HG03342 (cell line): ENCODE data around the gene TEX19.
"Not testable (repeated sequence)": the region's sequence is repeated elsewhere in the genome, so short reads cannot be mapped to it uniquely, and the experiment has no call there.

Experiments used
- ATAC-seq: cut with Tn5 transposase; IDR thresholded peaks from one replicate; pipeline ENCODE4 v1.9.1; 2021; ENCODE audit warnings: mild to moderate bottlenecking, moderate library complexity; ENCODE audit not compliant: unreplicated experiment

TEX19 gene

DNA sequence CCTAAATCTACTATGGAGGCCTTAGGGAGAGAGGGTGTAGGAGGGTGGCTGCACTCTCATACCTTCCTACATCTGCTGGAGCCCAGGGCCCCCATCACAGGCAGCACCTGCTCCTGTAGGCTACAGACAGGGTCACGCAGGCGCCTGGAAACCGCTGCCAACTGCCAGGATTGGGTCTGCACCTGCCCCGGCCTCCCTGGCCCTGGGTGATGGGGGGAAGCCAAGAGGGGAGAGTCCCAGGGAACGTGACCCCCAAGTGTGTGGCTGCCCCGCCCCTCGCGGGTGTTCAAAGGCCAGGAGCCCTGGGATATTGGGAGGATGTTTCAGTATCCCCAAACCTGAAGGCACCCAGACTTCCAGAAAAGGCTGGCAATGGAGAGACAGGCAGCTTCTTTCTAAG lies 5.6 kb upstream of the TEX19 start:
- no peak for ATAC-seq

DNA sequence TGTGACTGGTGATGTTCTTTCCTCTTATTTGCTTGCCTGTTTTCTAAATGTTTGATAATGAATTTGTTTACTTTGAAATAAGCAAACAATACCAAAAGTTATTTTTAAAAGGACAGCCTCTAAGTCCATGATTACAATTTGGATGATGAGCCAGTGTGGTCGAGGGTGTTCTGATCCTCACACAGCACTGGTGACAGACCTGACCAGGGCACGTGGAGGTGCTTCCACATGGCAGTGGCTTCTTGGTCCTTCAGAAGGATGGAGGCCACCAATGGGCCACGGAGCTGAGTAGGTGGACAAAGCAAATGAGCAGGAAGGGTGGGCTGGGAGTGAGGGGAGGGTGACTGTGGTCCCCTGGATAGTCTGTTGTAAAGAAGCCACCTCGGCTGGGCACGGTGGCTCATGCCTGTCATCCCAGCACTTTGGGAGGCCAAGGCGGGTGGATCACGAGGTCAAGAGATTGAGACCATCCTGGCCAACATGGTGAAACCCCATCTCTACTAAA lies 4.2 kb upstream of the TEX19 start:
- no peak for ATAC-seq

GRCh38 chr17:82355770-82356427 lies 3.1 kb upstream of the TEX19 start:
- ATAC-seq, result no peak

DNA sequence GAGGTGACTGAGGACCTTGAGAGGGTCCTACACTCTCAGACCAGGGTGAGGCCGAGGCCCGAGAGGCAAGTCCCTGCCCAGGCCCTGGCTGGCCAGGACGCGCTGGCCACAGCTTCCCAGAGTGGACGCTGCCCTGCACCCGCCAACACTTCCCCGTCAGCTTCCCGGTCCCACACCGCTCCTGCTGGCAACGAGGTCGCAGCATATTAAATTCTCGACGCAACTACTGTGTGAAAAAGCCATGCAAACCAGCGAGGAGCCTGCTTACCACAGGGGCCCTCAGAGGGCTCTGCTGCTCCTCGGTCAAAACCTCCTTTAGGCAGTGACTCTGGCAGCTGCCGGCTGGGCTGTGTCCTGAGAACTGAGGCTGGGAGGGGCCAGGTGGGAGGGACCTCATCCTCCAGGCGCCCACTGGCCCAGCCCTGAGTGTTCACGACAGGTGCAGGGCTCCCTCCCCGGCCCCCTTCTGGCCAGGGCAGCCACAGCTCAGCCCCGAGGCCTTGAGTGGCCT lies 2.1 kb upstream of the TEX19 start:
- ATAC-seq, result no peak

- no peak for ATAC-seq
Measured at GRCh38 chr17:82357394-82357793, 1.7 kb upstream of the TEX19 start.

DNA sequence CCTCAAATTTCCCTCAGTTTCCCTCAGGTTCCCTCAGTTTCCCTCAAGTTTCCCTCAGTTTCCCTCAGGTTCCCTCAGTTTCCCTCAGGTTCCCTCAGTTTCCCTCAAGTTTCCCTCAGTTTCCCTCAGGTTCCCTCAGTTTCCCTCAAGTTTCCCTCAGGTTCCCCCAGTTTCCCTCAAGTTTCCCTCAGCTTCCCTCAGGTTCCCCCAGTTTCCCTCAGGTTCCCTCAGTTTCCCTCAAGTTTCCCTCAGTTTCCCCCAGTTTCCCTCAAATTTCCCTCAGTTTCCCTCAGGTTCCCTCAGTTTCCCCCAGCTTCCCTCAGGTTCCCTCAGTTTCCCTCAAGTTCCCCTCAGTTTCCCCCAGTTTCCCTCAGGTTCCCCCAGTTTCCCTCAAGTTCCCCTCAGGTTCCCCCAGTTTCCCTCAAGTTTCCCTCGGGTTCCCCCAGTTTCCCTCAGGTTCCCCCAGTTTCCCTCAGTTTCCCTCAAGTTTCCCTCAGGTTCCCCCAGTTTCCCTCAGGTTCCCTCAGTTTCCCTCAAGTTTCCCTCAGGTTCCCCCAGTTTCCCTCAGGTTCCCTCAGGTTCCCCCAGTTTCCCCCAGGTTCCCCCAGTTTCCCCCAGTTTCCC lies 516 bp downstream of the TEX19 start:
- not testable (repeated sequence) for ATAC-seq

DNA sequence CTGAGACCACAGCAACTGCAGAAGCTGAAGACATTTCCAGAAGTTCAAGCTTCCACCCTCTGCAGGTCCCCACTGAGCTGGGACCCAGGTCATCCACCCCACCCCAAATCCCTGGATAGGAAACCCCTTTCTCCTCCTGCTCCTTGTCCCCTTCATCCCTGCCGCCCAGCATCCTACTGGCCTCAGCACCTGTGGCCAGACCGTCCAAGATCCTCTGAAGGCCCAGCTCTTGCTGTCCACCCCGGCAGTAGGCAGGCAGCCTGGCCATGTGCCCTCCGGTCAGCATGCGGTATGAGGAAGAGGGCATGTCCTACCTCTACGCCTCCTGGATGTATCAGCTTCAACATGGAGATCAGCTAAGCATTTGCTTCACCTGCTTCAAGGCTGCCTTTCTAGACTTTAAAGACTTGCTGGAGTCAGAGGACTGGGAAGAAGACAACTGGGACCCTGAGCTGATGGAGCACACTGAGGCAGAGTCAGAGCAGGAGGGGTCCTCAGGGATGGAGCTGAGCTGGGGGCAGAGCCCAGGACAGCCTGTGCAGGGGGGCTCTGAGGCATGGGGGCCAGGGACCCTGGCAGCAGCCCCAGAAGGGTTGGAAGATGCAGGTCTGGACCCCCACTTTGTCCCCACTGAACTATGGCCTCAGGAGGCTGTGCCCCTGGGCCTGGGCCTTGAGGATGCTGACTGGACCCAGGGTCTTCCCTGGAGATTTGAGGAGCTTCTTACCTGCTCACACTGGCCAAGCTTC lies 3.0 kb downstream of the TEX19 start:
- no peak for ATAC-seq

- no peak for ATAC-seq
Measured at GRCh38 chr17:82365606-82366295, 6.7 kb downstream of the TEX19 start.

GRCh38 chr17:82366749-82367148 lies 7.7 kb downstream of the TEX19 start:
- no peak for ATAC-seq

GRCh38 chr17:82367724-82368524 lies 8.9 kb downstream of the TEX19 start:
- ATAC-seq, result no peak

GRCh38 chr17:82369211-82369610 lies 10.2 kb downstream of the TEX19 start:
- no peak for ATAC-seq

DNA sequence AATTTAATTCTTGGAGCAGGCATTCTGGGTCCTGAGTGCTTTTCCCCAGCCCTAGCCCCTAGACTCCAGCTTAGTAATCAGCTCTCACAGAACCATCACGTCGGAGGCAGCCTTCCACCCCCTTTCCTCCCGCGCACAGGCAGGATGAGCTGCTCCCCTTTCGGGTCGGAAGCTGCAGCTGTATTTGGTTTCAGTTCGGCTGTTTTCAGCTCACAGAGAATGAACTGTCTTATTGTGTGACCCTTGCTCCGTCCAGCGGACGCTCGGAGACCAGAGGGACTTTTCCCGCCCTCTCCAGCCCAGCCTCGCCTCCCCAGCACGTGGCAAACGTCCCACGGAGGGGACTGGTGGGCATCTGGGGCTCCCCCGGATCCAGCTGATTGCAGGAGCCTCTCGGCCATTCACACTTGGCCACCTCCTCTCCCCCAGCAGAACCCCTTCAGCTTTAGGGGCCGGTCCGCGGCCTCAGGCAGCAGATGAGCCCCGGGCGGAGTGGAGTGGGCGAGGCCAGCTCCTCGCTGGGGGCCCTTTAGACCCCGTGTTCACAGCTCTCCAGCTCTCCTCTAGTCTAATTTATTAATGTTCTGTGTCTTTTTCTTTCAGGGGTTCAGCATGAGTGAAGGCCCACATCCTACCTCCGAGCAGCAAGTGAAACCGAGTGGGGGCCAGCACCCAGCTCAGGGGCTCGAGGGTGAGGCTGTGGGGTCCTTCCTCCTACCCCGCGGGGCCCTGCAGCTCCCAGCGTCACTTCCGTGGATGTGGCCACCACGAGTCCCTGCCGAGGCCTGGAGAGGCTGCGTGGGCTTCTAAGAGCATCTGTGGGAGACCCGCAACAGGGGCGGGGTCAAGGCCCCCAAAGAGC lies 11.7 kb downstream of the TEX19 start:
- ATAC-seq, result no peak

- no peak for ATAC-seq
Measured at GRCh38 chr17:82371333-82372248, 12.5 kb downstream of the TEX19 start, which contains the start of gene UTS2R. Gene UTS2R, plus strand, starts transcription at chr17:82371765. Its CDS starts 2,560 bp downstream, at chr17:82374325.

GRCh38 chr17:82372249-82373071 lies 13.4 kb downstream of the TEX19 start:
- ATAC-seq, result no peak

DNA sequence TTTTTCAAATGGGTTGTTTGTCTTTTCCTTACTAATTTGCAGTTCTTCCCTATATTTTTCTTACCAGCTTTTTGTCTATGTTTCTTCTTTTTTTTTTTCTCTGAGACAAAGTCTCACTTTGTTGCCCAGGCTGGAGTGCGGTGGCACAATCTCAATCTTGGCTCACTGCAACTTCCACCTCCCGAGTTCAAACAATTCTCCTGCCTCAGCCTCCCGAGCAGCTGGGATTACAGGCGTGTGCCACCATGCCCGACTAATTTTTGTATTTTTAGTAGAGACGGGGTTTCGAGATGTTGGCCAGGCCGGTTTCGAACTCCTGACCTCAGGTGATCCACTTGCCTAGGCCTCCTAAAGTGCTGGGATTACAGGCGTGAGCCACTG lies 14.0 kb downstream of the TEX19 start:
- ATAC-seq, result not testable (repeated sequence)

DNA sequence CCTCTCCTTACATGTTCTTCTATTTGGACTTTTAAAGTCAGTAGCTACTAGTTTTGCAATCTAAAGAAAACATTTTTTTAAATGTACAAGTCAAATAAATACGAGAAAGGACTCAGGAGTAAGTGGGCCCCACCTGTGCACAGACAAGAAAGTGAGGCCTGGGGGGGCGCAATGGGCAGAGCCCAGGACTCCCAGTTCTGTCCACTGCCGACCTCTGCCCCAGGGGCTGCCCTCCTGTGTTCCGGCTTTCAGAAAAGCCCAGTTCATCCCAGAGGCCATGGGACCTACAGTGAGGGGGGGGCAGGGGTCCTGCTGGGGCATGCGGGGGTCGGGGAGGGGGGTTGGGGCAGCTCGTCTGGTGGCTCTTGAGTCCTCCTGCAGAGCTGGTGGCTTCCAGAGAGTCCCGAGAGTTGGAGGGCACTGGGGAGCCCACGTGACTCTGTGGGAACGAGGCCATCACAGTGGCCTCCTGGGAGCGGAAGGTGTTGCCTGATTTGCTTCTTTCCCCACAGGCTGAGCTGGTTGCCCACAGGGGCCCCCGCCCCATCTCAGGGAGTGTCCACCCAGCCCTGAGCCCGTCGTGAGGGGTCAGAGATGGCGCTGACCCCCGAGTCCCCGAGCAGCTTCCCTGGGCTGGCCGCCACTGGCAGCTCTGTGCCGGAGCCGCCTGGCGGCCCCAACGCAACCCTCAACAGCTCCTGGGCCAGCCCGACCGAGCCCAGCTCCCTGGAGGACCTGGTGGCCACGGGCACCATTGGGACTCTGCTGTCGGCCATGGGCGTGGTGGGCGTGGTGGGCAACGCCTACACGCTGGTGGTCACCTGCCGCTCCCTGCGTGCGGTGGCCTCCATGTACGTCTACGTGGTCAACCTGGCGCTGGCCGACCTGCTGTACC lies 14.9 kb downstream of the TEX19 start:
- ATAC-seq, result no peak
